GM18867 (cell line): ENCODE data around the gene AMY2B.
"Not testable (repeated sequence)": the region's sequence is repeated elsewhere in the genome, so short reads cannot be mapped to it uniquely, and the experiment has no call there.

Experiments used
- ATAC-seq: cut with Tn5 transposase; IDR thresholded peaks from one replicate; pipeline ENCODE4 v1.9.1; 2021; ENCODE audit warnings: mild to moderate bottlenecking, moderate library complexity; ENCODE audit not compliant: unreplicated experiment

Gene AMY2B

GRCh38 chr1:103571289-103571688 lies at the start of gene AMY2B:
Gene AMY2B, plus strand, starts transcription at chr1:103571589. Its CDS starts 14 bp downstream, at chr1:103571603.
- not testable (repeated sequence) for ATAC-seq

GRCh38 chr1:103523346-103523745 lies 48.0 kb upstream of the AMY2B start:
- ATAC-seq = no peak

GRCh38 chr1:103525114-103525606 lies 46.2 kb upstream of the AMY2B start:
- ATAC-seq = peak; percentile 45

GRCh38 chr1:103525607-103526507 lies 45.5 kb upstream of the AMY2B start, which contains the start of gene RNPC3:
Gene RNPC3, plus strand, starts transcription at chr1:103525699. Its CDS starts 372 bp downstream, at chr1:103526071.
- peak; percentile 79 for ATAC-seq

- no peak for ATAC-seq
Observed at GRCh38 chr1:103527331-103527730, 44.1 kb upstream of the AMY2B start.

- no peak for ATAC-seq
Observed at GRCh38 chr1:103529746-103530145, 41.6 kb upstream of the AMY2B start.

- no peak for ATAC-seq
Observed at GRCh38 chr1:103538226-103538625, 33.2 kb upstream of the AMY2B start.

- ATAC-seq = no peak
Observed at GRCh38 chr1:103541431-103541830, 30.0 kb upstream of the AMY2B start.

GRCh38 chr1:103546496-103546895 lies 24.9 kb upstream of the AMY2B start:
- no peak for ATAC-seq

- ATAC-seq = no peak
Observed at GRCh38 chr1:103547840-103548239, 23.5 kb upstream of the AMY2B start.

GRCh38 chr1:103560427-103560826 lies 11.0 kb upstream of the AMY2B start:
- no peak for ATAC-seq

- not testable (repeated sequence) for ATAC-seq
Observed at GRCh38 chr1:103561124-103561523, 10.3 kb upstream of the AMY2B start.

GRCh38 chr1:103561643-103562395 lies 9.6 kb upstream of the AMY2B start:
- ATAC-seq = peak; percentile 91

GRCh38 chr1:103563056-103563455 lies 8.3 kb upstream of the AMY2B start:
- ATAC-seq = no peak

GRCh38 chr1:103569493-103569892 lies 1.9 kb upstream of the AMY2B start:
- ATAC-seq = no peak

- ATAC-seq = no peak
Observed at GRCh38 chr1:103576065-103576464, 4.7 kb downstream of the AMY2B start.

- ATAC-seq = not testable (repeated sequence)
Observed at GRCh38 chr1:103576784-103577183, 5.4 kb downstream of the AMY2B start.

- no peak for ATAC-seq
Observed at GRCh38 chr1:103582464-103582863, 11.1 kb downstream of the AMY2B start.

- no peak for ATAC-seq
Observed at GRCh38 chr1:103583887-103584286, 12.5 kb downstream of the AMY2B start.

- ATAC-seq = no peak
Observed at GRCh38 chr1:103584537-103584936, 13.1 kb downstream of the AMY2B start.

GRCh38 chr1:103602740-103603139 lies 31.4 kb downstream of the AMY2B start:
- not testable (repeated sequence) for ATAC-seq

- ATAC-seq = no peak
Observed at GRCh38 chr1:103616362-103616761, 45.0 kb downstream of the AMY2B start.
